Activated CD4-positive, alpha-beta T cell treated with anti-CD3 and anti-CD28 coated beads for 4 hours (primary cell): ENCODE measurements around the gene ILK.

Source experiments
- DNase-seq, 2 donors: peaks; one replicate each; pipeline ENCODE4 v3.0.0-alpha.2; 2020

Gene ILK

DNA sequence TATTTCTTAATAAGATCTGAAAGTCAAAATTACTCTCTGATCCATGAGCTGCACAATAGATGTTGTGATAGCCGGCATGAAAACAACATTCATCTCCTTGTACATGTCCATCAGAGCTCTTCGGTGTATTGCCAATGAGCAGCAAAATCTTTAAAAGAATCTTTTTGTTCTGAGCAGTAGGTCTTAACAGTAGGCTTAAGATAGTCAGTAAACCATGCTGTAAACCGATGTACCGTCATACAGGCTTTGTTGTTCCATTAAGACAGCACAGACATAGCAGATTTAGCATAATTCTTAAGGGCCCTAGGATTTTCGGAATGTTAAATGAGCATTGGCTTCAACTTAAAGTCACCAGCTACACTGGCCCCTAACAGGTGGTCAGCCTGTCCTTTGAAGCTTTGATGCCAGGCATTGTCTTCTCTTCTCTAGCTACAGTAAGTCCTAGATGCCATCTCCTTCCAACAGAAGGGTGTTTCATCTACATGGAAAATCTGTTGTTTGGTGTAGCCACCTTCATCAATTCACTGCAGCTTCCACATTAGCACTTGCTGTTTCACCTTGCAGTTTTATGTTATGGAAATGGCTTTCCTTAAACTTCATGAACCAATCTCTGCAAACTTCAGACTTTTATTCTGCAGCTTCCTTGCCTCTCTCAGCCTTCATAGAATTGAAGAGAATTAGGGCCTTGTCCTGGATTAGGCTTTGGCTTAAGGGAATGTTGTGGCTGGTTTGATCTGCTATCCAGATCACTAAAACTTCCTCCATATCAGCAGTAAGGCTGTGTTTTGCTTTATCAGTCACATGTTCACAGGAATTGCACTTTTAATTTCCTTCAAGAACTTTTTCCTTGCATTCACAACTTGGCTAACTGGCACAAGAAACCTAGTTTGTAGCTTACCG is 28.5 kb upstream of the ILK start:
- DNase-seq = no peak

DNA sequence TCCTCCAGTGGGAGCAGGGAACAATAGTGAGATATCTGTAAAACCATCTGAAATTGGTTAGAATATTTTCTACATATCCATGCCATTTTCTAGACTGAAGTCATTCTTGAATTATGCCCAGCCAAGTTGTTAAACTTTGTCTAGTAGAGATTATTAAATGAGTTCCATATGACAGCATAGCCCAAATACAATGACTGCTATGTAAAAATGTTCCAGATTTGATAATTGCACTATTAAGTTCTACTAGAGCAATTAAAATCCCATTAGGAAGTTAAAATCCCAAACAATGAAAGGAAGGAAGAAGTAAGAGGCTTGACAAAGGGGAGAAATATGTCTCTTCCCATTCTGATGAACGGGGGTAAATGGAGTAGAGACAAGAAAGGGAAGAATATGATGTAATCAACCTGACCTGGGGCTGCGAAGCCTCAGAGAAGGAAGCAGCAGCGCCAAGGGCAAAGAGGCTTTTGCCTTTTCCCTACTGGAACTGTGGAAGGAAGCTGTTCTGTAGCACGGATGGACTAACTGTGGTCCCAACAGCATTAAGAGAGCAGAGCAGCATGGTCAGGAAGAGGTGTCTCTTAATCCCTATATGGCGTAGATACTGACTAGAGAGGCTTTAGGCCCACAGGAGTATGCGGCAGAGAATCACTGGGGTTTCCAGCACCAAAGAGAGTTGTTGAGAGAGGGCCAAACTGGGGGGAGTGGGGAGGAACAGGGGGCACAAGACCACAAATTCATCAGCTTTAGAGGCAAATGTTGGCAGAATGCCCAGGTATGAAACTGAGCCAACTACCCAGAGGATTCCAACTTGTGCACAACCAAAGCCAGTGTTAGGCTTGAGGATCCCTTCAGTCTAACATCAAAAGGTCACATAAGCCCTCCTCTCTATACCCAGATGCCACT is 26.9 kb upstream of the ILK start:
- no peak for DNase-seq

DNA sequence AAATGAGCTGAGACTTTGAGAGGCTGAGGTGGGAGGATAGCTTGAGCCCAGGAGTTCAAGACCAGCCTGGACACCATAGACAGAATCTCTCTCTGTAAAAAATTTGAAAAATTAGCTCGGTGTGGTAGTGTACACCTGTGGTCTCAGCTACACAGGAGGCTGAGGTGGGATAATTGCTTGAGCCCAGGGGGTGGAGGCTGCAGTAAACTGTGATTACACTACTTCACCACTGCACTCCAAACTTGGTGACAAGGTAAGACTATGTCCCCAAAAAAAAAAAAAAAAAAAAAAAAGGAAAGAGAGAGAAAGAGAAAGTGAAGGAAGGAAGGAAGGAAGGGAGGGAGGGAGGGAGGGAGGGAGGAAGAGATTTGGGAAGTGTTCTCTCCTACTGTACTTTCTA is 25.4 kb upstream of the ILK start:
- DNase-seq = no peak

DNA sequence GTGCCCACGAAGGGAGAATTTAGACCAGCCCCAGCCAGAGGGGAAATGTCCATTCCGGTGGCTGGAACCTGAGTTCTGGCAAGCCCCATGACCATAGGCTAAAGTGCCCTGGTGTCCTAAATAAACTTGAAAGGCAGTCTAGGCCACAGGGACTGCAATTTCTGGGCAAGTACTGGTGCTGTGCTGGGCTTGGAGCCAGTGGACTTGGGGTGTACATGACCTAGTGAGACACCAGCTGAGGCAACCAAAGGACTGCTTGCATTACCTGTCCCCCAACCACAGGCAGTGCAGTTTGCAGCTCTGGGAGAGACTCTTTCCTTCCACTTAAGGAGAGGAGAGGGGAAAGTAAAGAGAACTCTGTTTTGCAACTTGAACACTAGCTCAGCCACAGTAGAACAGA is 23.9 kb upstream of the ILK start:
- no peak for DNase-seq

DNA sequence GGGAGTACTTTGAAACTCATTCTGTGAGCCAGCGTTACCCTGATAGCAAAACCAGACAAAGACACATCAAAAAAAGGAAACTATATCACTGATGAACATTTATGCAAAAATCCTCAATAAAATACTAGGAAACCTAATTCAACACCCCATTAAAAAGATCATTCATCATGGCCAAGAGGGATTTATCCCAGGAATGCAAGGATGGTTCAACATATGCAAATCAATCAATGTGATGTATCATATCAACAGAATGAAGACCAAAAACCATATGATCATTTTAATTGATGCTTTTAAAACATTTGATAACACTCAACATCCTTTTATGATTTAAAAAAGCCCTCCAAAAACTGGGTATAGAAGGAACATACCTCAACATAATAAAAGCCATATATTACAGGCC is 20.0 kb upstream of the ILK start:
- no peak for DNase-seq

DNA sequence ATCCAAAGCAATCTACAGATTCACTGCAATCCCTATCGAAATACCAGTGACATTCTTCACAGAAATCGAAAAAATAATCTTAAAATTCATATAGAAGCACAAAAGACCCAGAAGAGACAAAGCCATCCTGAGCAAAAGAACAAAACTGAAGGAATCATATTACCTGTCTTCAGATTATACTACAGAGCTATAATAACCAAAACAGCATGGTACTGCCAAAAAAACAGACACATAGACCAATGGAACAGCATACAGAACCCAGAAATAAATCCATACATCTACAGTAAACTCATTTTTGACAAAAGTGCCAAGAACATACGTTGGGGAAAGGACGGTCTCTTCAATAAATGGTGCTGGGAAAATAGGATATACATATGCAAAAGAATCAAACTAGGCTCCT is 19.0 kb upstream of the ILK start:
- DNase-seq = no peak

DNA sequence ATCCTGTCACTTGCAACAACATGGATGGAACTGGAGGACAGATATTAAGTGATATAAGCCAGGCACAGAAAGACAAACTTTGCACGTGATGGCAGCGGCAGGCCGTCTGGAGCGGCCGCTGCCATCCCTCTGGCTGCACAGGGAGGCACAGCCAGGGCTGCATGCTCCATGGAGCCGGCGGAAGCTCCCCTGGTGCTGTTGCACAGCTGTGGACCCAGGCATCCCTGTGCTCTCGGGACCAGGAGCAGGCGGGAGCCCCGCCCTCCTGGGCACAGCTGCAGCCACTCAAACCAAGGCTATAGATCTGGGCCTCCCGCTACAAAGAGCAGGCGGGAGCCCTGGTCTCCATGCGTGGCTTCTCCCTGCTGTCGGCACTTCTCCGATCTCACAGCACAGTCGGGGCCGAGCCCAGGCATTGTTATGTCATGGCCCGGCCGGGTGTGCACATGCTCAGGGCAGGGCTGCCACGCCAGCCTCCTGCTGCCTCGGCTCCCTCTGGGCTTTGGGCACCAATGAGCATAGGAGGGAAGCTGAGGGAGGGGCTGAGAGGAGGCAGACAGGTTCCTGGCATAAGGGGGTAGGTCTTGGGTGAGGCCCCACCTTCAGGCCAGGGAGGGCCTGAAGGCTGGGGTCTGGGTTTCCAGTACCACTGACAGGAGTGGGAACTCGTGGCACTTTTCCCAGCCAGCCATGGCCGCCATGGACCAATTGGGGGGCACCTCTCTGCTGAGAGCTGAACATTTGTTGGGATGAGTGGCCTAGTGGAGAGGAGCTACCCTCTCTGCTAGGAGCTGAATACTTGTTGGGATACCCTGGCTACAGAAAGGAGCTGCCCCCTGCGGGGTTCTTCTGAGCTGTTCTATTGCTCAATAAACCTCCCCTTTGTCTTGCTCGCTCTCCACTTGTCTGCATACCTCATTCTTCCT is 16.9 kb upstream of the ILK start:
- DNase-seq = no peak

DNA sequence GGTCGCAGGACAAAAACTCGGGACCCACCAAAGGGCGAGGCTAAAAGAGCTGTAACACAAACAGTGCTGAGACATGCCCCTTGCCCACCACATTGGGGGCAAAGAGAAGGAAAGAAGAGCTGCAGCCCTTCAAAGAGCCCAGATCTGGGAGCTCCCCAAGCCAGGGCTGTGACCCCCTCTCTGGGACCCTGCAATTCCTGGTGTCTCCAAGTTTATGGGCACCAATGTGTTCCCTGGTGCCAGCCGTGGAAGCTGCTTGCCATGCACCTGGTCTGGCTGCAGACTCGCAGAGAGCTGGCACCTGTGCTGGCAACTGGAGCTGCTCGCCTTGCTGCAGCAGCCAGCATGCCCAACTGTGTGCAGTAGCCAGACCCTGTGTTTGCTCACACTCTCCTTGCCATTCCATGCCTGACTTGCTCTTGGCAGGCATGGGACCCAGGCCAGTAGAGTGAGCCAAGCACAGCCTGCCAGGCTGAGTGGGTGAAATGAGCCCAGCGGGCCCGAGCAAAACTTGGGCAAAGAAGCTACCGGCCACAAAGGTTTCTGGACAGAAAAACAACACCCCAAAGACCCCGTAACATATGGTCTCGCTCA is 16.1 kb upstream of the ILK start:
- no peak for DNase-seq

DNA sequence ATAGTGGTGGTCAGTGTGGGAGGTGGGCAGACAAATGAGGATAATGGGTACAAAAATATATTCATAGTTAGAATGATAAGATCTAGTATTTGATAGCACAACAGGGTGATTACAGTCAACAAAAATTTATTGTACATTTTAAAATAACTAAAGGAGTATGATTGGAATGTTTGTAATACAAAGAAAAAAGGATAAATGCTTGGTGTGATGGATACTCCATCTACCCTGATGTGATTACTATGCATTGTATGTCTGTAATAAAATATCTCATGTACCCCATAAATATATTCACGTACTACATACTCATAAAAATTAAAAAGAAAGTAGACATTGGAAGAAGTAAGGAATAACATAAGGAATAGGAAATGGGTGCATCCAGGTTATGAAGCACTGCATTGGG is 15.6 kb upstream of the ILK start:
- DNase-seq = no peak

DNA sequence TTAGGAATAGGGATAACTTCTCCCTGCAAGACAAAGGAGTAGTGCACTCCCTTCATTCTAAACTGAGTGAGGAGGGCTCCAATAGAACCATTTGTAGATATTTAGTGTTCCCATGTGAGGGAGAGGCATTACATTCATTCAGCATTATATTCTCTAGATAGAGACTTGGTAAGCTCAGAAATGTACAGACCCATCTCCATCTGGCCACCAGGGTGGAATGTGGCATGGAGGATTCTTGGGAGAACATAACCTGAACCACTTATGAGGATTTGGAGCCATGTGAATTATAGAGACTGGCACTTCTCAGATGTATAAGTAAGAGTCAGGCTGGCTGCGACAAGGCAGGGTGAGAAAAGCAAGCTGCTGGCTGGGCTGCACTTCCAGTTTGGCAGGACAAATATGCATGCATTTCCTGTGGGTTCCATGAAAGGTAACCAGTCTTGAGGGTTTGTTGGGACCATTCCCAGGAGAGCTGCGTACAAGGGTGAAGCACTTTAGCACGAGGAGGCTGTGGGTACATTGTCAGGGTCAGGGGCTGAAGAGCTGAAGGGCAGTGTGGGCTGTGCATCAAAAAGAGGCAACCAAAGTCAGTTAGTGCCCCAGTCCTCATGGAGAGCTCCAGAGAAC is 9.3 kb upstream of the ILK start:
- DNase-seq = no peak

DNA sequence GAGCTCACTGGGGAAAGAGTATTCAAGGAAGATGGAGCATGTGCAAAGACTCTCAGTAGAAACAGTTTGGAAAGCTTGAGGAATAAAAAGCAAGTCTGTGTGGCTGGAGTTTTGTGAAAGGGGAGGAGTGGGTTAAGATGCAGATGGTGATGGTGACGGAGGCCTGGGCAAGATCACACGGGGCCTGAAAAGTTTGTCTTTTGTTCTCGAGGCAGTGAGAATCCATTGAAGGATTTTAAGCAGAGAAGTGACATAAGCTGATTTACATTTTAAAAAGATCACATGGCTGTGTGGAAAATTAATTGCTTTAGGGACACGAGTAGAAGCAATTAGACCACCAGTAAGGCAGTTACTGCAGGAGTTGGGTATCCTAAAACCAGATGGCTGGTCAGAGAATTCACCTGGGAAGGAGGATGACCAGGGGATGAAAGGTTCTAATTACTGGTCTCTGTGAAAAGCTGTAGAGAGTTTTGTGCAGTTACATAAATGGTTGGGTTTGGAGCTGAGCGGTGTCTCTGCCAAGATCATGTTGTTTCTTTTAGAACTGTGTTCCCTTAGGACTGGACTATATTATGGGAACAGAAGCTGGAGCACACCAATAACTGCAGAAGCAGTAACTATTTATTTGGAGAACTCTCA is 7.2 kb upstream of the ILK start:
- DNase-seq = no peak

DNA sequence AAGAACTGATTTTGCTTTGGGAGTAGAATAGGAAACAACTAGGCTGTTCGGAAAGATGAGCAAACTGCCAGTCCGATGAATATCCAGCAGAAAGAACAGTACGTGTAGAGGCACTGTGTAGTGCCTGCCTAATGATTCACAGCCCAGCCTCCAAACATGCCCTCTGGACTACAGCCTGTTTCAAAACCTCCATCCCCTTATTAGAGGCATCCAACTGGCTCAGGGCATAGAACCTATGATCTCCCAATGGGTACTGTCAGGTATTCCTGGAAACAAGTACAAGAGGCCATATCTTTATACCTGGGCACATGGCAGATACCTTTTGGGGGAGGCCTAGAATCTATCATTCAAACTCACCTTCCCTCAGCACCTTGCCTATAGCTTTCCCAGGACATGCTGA is 5.0 kb upstream of the ILK start:
- DNase-seq = no peak

DNA sequence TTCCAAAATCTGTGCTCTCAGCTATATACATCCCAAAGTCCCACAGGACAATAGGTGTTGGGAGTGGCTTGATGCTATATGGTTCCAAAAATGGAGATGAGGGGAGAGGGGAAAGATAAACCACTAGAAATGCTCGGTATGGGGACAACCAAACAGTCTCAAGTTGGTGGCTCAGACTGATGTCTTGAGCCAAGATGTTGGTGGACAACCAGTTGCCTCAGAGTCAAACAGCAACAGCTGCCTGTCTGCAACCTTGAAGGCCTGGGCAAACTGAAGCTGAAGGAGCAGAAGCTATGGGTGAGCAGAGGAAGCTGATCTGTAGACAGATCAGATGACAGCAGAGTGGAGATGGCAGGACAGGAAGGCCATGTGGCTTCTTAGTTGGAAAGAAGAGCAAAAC is 4.1 kb upstream of the ILK start:
- DNase-seq = no peak

DNA sequence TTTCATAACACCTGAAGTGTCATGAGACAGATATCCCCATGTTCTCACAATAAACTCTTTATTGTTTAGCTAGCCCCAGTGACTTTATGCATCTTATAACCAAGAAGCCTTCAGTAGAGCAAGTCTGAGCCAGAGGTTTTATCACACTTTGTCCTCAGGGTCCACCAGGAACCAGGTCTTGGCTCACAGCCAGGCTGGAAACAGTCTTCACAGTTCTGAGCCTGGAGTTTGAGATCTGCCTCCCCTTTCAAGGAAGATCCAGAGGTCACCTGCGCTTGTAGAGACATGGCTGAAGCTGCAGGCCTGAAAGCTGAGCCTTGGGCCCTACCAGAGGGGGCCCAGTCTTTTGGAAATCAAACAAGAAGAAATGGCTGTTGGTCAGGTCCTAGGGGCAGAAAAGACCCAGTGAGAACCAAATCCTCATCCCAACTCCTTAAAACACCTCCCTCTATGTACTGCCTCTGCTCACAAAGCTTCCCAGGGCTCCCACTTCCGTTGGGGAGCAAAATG is 3.6 kb upstream of the ILK start:
- no peak for DNase-seq

DNA sequence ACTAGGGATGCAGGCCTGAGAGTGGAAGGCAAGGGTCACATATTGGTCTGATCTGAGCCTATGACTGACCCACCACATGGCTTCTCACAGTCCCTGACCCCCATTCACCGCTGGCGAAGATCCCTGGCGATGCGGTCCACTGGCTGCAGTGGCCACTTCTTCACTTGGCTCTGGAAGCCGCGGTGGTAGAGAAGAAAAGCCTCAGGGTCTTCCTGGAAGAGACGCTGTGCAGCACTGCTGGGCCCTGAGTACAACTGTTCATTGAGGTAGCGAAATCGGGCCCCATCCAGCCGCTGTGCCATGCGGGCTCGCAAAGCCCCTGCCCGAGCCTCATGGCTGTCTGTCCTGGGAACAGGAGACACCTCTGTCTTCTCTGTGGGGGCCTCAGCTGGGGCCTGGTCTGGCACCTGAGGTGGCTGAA is 2.5 kb upstream of the ILK start:
- no peak for DNase-seq

DNA sequence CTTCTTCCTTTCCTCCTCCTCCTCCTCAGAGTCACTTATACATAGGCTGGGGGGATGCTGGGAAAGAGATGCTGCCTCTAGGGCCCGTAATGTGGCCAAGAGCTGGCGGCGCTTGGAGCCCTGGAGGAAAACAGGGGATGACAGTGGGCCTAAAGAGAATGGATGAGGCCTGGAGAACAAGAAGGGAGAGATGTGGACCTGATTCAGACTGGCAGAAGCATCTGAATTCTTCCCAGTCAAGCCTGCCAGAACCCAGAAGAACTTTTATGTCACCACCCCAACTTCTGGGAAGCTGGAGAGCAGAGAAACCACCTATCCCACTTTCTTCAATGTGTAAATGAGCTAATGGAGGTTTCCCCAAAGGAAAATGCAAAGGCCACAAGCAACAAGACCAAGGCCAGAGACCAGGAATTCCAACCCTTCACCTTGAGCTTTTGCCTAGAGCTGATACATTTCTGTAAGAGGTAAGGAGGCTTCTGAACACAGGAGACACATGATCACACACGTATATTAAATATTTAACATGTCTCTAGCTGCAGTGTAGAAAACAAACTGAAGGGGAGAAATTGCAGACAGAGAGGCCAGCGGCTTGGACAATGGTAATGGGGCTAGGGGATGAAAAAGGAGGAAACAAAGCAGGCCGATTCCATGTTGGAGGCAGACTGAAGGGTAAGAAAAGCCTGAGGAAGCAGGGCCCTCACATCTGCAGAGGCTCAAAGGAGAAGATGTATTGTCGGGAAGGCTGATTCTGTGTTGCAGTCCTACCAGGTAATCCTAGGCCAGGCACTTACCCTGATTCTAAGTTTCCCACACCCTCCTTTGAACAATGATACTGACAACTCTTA is 1.3 kb upstream of the ILK start:
- DNase-seq = no peak

DNA sequence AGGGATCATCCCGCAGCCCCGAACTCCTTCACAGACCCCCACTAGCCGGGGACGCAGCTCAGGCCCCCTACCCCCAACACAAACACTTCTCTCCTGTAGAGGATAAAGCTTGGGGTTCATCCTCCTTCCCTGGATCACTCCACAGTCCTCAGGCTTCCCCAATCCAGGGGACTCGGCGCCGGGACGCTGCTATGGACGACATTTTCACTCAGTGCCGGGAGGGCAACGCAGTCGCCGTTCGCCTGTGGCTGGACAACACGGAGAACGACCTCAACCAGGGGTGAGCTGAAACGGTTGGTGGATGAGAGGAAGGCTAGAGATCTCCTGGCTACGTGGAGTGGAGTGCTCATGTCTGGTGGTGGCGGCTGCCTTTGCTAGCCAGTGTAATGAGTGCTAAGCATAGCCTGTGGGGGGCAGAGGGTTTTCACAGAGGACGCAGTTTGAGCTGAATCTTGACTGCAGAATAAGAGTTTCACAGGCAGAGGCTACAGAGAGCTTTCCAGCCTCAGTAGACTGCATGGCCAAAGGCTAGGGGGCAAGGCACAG is 580 bp downstream of the ILK start:
- peak; percentile 56 to 58 for DNase-seq

DNA sequence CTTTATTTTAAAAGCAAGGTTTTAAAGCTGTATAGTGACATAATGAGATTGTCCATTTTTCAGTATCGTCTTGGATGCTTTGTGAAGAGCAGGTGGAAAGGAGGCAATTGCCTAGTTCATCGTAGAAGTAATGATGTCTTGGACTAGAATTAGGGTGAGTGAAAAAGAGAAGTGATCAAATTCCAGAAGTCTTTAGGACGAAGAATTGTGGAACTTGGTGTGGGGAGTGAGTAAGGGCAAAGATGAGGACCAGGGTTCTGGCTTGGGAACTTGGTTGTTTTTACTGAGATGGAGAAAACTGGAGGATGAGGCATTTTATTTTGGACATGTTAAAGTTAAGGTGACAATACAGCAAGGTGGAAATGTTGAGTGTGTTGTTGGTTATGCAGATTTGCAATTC is 1.2 kb downstream of the ILK start:
- no peak for DNase-seq

DNA sequence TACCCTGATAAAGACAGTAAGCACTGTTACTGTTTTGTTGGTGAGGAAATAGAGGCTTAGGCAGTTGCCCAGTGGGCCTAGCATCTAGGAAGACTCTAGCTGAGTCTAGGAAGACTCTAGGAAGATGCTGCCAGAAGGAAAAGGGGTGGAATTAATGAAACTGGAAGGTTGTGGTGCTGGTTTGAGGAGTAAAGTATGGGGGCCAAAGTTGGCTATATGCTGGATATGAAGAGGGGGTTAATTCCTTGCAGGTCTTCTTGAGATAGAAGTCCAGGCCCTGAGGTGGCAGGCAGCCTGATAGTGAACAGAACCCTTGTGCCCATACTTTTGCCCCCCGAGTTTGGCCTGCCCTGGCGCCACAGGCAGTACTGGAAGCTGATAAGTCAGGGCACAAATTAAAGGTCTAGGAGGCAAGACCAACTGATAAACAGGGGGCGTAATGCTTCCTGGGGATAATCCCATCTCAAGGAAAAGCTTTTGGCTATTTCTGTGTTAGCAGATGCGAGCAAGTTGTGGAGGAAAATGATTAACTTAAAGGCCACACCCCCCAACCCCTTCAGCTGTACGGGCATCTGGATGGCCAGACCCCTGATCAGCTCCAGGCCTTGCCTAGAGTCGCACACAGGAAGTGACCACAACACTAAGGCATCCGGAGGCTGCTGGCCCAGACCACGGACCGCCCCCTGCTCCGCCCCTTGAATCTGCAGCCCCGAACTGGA is 3.1 kb downstream of the ILK start:
- DNase-seq = peak in 1 of 2 donors; percentile 41
